ENCODE results near the gene PLXNB3.
A peak's percentile ranks its signal among the peaks of the same experiment; 100 is the strongest.
"Not testable (repeated sequence)": the region's sequence is repeated elsewhere in the genome, so short reads cannot be mapped to it uniquely, and the experiment has no call there.

PLXNB3 gene

GRCh38 chrX:153763989-153764755 is at the start of gene PLXNB3:
Gene PLXNB3, plus strand, starts transcription at chrX:153764249. Its CDS starts 1,287 bp downstream, at chrX:153765536.
- DNase-seq = peak; percentile 83

GRCh38 chrX:153714256-153714655 is 49.8 kb upstream of the PLXNB3 start:
- no peak for DNase-seq

- no peak for DNase-seq
Observed at GRCh38 chrX:153717445-153717844, 46.6 kb upstream of the PLXNB3 start.

GRCh38 chrX:153719238-153719637 is 44.8 kb upstream of the PLXNB3 start:
- DNase-seq = no peak

GRCh38 chrX:153719701-153720100 is 44.3 kb upstream of the PLXNB3 start:
- DNase-seq = no peak

- DNase-seq = no peak
Observed at GRCh38 chrX:153722704-153723350, 41.2 kb upstream of the PLXNB3 start.

GRCh38 chrX:153723351-153724251 is 40.4 kb upstream of the PLXNB3 start:
- peak; percentile 70 for DNase-seq

- peak; percentile 98 for DNase-seq
Observed at GRCh38 chrX:153724252-153725038, 39.6 kb upstream of the PLXNB3 start, which contains the start of the genes ABCD1 and BCAP31. Gene ABCD1, plus strand, starts transcription at chrX:153724856. Its CDS starts 411 bp downstream, at chrX:153725267. Gene BCAP31, minus strand, starts transcription at chrX:153724387. Its CDS starts 1,143 bp downstream, at chrX:153723244.

- DNase-seq = no peak
Observed at GRCh38 chrX:153725039-153725831, 38.8 kb upstream of the PLXNB3 start.

GRCh38 chrX:153725832-153726285 is 38.2 kb upstream of the PLXNB3 start:
- DNase-seq = no peak

GRCh38 chrX:153726286-153727122 is 37.5 kb upstream of the PLXNB3 start:
- DNase-seq = peak; percentile 47

- DNase-seq = peak; percentile 61
Observed at GRCh38 chrX:153727123-153727931, 36.7 kb upstream of the PLXNB3 start.

- DNase-seq = no peak
Observed at GRCh38 chrX:153728095-153728494, 36.0 kb upstream of the PLXNB3 start.

GRCh38 chrX:153728951-153729631 is 35.0 kb upstream of the PLXNB3 start:
- no peak for DNase-seq

GRCh38 chrX:153730115-153730514 is 33.9 kb upstream of the PLXNB3 start:
- DNase-seq = not testable (repeated sequence)

- DNase-seq = no peak
Observed at GRCh38 chrX:153731117-153731844, 32.8 kb upstream of the PLXNB3 start.

- no peak for DNase-seq
Observed at GRCh38 chrX:153731845-153732215, 32.2 kb upstream of the PLXNB3 start.

- DNase-seq = no peak
Observed at GRCh38 chrX:153732401-153732800, 31.6 kb upstream of the PLXNB3 start.

Measured in NCI-H69 (cell line).